HepG2 (cell line): ENCODE data around the gene PRKD2. TPM values are rescaled to one million over a fixed set of nuclear protein-coding genes. Genes with fewer than 3 reads are reported as not detected.

Experiments
- ATAC-seq: fragments of 200-7000 bp; cut with Tn5 transposase; 3 replicates; pipeline ENCODE4 v1.9.1; 2020; ENCODE audit warnings: mild to moderate bottlenecking, moderate library complexity
- BruUV-seq: library from RNA; stranded (reverse); fragments of 400-500 nt; replicated peaks from 2 replicates; lab custom pipeline; 2021; lab: Mats Ljungman, UMichigan
- CTCF ChIA-PET: fragments of 300-600 bp; formaldehyde crosslinking; extraction: SDS; loops from one replicate; lab custom pipeline; 2021; ENCODE audit warnings: low total read pairs, inconsistent platforms, low intra/inter-chr PET ratio; lab: Yijun Ruan, JAX
- POLR2A ChIA-PET: fragments of 350-600 bp; sonication (Branson Sonifier 250); formaldehyde crosslinking; loops from one replicate; lab custom pipeline; 2020; ENCODE audit warnings: antibody characterized with exemption, inconsistent platforms; lab: Yijun Ruan, JAX
- DNase-seq: peaks from one replicate; pipeline ENCODE4 v3.0.0-alpha.2; 2015; ENCODE audit warnings: low spot score
- FAIRE-seq: peaks from 3 replicates; lab custom pipeline; 2011; peaks lifted over from hg19 to GRCh38; lab: Jason Lieb, UNC
- H2AFZ ChIP-seq: one replicate; pipeline ENCODE4 v1.6.1; 2011; ENCODE audit warnings: low read length, inconsistent platforms
- H3K27ac ChIP-seq: fragments of 300-600 bp; 3 replicates; pipeline ENCODE4 v1.8.0; 2011; ENCODE audit warnings: mixed run types, mild to moderate bottlenecking, mixed read lengths, low read length, inconsistent platforms; ENCODE audit not compliant: insufficient read depth; ENCODE audit errors: extremely low read length
- H3K27me3 ChIP-seq, 2 experiments: fragments of 200-600 bp in 1 of 2; 2 replicates in 1 of 2; 3 replicates in 1 of 2; pipeline versions ENCODE4 v1.6.0 to v1.8.0; 2011; ENCODE audit warnings: low read length in 2 of 2, mild to moderate bottlenecking in 2 of 2, moderate library complexity in 2 of 2, inconsistent platforms in 1 of 2; ENCODE audit not compliant: insufficient read depth in 2 of 2, control insufficient read depth in 1 of 2
- H3K36me3 ChIP-seq, 2 experiments: fragments of 200-600 bp in 1 of 2; replicated peaks in 1 of 2; 2 replicates in 1 of 2; 3 replicates in 1 of 2; pipeline versions ENCODE4 v1.5.1 to v1.8.0; 2011; ENCODE audit warnings: low read length in 2 of 2, inconsistent platforms in 1 of 2; ENCODE audit not compliant: insufficient read depth in 2 of 2, control insufficient read depth in 1 of 2
- H3K4me1 ChIP-seq: 2 replicates; pipeline ENCODE4 v1.5.1; 2012; ENCODE audit warnings: low read length, inconsistent platforms; ENCODE audit not compliant: insufficient read depth
- H3K4me2 ChIP-seq: 2 replicates; pipeline ENCODE4 v1.6.0; 2011; ENCODE audit warnings: low read depth, low read length, inconsistent platforms
- H3K4me3 ChIP-seq, 3 experiments: fragments of 200-600 bp in 1 of 3; sonication (generic), shearing (Covaris generic) in 1 of 3; replicated peaks in 1 of 3; 2 replicates each; pipeline ENCODE4 v1.5.1; 2011 to 2016; ENCODE audit warnings: low read length in 3 of 3, inconsistent platforms in 2 of 3, low read depth in 2 of 3, mild to moderate bottlenecking in 2 of 3, control low read depth in 1 of 3, mixed read lengths in 1 of 3; ENCODE audit not compliant: insufficient read depth in 1 of 3
- H3K79me2 ChIP-seq: one replicate; pipeline ENCODE4 v1.6.1; 2011; ENCODE audit warnings: low read length, inconsistent platforms; ENCODE audit not compliant: insufficient read depth
- H3K9ac ChIP-seq: 2 replicates; pipeline ENCODE4 v1.6.0; 2011; ENCODE audit warnings: mild to moderate bottlenecking, low read depth, low read length, inconsistent platforms; ENCODE audit not compliant: insufficient read depth
- H3K9me3 ChIP-seq: 2 replicates; pipeline ENCODE4 v1.5.1; 2012; ENCODE audit warnings: mild to moderate bottlenecking, low read length
- H4K20me1 ChIP-seq: 2 replicates; pipeline ENCODE4 v1.6.0; 2011; ENCODE audit warnings: inconsistent platforms, mild to moderate bottlenecking, low read length, moderate library complexity; ENCODE audit not compliant: insufficient read depth
- ATF3 ChIP-seq: sonication (generic); formaldehyde crosslinking; IDR thresholded peaks from 2 replicates; pipeline ENCODE4 v1.4.0; 2020; ENCODE audit warnings: missing genetic modification reagents
- ERF ChIP-seq: IDR thresholded peaks from 2 replicates; pipeline ENCODE4 v1.6.1; 2018; ENCODE audit warnings: missing biosample characterization, missing genetic modification reagents
- HNF1B ChIP-seq: sonication (generic); formaldehyde crosslinking; IDR thresholded peaks from 2 replicates; pipeline ENCODE4 v1.5.1; 2020; ENCODE audit warnings: mild to moderate bottlenecking, moderate library complexity, missing genetic modification reagents
- HOXA3 ChIP-seq: sonication (generic); formaldehyde crosslinking; IDR thresholded peaks from 2 replicates; pipeline ENCODE4 v1.5.0; 2020; ENCODE audit warnings: missing genetic modification reagents
- KMT2A ChIP-seq: sonication (generic); formaldehyde crosslinking; IDR thresholded peaks from 2 replicates; pipeline ENCODE4 v1.4.0; 2020; ENCODE audit warnings: missing genetic modification reagents
- NFKBIZ ChIP-seq: IDR thresholded peaks from 2 replicates; pipeline ENCODE4 v1.6.1; 2018; ENCODE audit warnings: missing genetic modification reagents, missing compliant biosample characterization
- NFYB ChIP-seq: sonication (generic); formaldehyde crosslinking; IDR thresholded peaks from 2 replicates; pipeline ENCODE4 v1.4.0; 2020; ENCODE audit warnings: missing genetic modification reagents
- RAD21 ChIP-seq: fragments of 450-650 bp; formaldehyde crosslinking; IDR thresholded peaks from 2 replicates; pipeline ENCODE4 v1.5.0; 2020; ENCODE audit warnings: mild to moderate bottlenecking
- RXRB ChIP-seq: IDR thresholded peaks from 2 replicates; pipeline ENCODE4 v1.6.1; 2016; ENCODE audit warnings: borderline replicate concordance, missing genetic modification reagents, missing compliant biosample characterization
- SMAD3 ChIP-seq: sonication (generic); formaldehyde crosslinking; IDR thresholded peaks from 2 replicates; pipeline ENCODE4 v1.4.0; 2020; ENCODE audit warnings: missing genetic modification reagents
- STAT5B ChIP-seq: sonication (generic); formaldehyde crosslinking; IDR thresholded peaks from 2 replicates; pipeline ENCODE4 v1.4.0; 2020; ENCODE audit warnings: missing genetic modification reagents
- ZBTB26 ChIP-seq: IDR thresholded peaks from 2 replicates; pipeline ENCODE4 v1.6.1; 2016; ENCODE audit warnings: missing compliant biosample characterization, missing genetic modification reagents, borderline replicate concordance
- ZBTB7B ChIP-seq: sonication (generic); formaldehyde crosslinking; IDR thresholded peaks from 2 replicates; pipeline ENCODE4 v1.4.0; 2020; ENCODE audit warnings: missing genetic modification reagents
- ZFP36L1 ChIP-seq: sonication (generic); formaldehyde crosslinking; IDR thresholded peaks from 2 replicates; pipeline ENCODE4 v1.8.0; 2022; ENCODE audit warnings: mild to moderate bottlenecking, missing genetic modification reagents, moderate library complexity
- ZNF263 ChIP-seq: sonication (generic); formaldehyde crosslinking; IDR thresholded peaks from 2 replicates; pipeline ENCODE4 v1.4.0; 2020; ENCODE audit warnings: missing genetic modification reagents
- ZNF513 ChIP-seq: sonication (generic); formaldehyde crosslinking; conservative IDR thresholded peaks from 2 replicates; pipeline ENCODE4 v1.5.0; 2020; ENCODE audit warnings: missing genetic modification reagents
- ZNF576 ChIP-seq: sonication (generic); formaldehyde crosslinking; IDR thresholded peaks from 2 replicates; pipeline ENCODE4 v1.4.0; 2020; ENCODE audit warnings: mild to moderate bottlenecking, missing genetic modification reagents
- whole genome bisulfite sequencing: methylation state at CpG from one replicate; pipeline ENCODE4 v1.1.6; 2017; ENCODE audit warnings: low lambda C conversion rate; 5-methylcytosine and 5-hydroxymethylcytosine counted together
- in situ Hi-C: cut with HindIII; loops from 2 replicates; pipeline ENCODE4 v1.10.0; 2017; ENCODE audit warnings: low pct_unique_long_range_greater_than_20kb; ENCODE audit not compliant: extremely low pct_ligation_motif_present
- intact Hi-C: fragments of 100-400 bp; cut with micrococcal nuclease; formaldehyde crosslinking; loops from one replicate; pipeline ENCODE4 v1.10.0; 2022; ENCODE audit not compliant: unreplicated experiment
- polyA plus RNA-seq, 8 experiments: library from polyadenylated mRNA; depleted of rRNA in 3 of 8; stranded (reverse) in 7 of 8; unstranded in 1 of 8; fragments of >200 nt; fragmentation: Illumina TruSeq in 4 of 8; extraction: Trizol in 4 of 8; gene quantifications; 2 replicates each; pipeline versions ENCODE4 v1.2.1 to v1.2.3, GENCODE V29; 2011 to 2016; ENCODE audit warnings: low read depth in 4 of 8, missing spikeins in 1 of 8, mixed read lengths in 1 of 8; ENCODE audit not compliant: insufficient read depth in 1 of 8
- total RNA-seq, 5 experiments: library from RNA; depleted of rRNA; stranded (reverse); fragments of >200 nt; fragmentation: Illumina TruSeq; extraction: Trizol; gene quantifications; 2 replicates each; pipeline ENCODE4 v1.2.3, GENCODE V29; 2016; ENCODE audit warnings: low read depth in 1 of 5

The PRKD2 gene
- total and polyA plus RNA-seq, 2 of the 13 experiments (the other 11 are each of a cell fraction or from before 2014, with no cell fraction given) = 6.7 to 7.3 TPM

GRCh38 chr19:46661735-46662592 lies 55.0 kb downstream of the PRKD2 start:
- Histone ChIP-seq H3K79me2 (no peaks in the 10 kb centered on the region), H3K4me1 (peaks cover 42% of the 10 kb centered on the region), H3K36me3 (no peaks in the 10 kb centered on the region), H3K9ac (no peak overlapping the region), H3K4me3 (peak overlapping the region; percentile 17 to 64 (median 54); a peak in 4 of 6 replicates), H3K9me3 (no peaks in the 10 kb centered on the region), H4K20me1 (peaks cover 5% of the 10 kb centered on the region; the same call in 1 of the 2 replicates), H2AFZ (no peak overlapping the region), H3K4me2 (peak overlapping the region; percentile 86), H3K27ac (no peak overlapping the region), H3K27me3 (peaks cover 4 to 23% of the 10 kb centered on the region in 2 experiments; a peak in 3 of 5 replicates)
- in situ Hi-C loops = loop anchor here (10.0 kb wide), 1 partner anchor 47 kb away; no protein-coding TSS in a partner anchor
- no TSS peak for BruUV-seq
- intact Hi-C loops = loop anchor here (1.0 kb wide), 1 partner anchor 48 kb away; no protein-coding TSS in a partner anchor
- peak; percentile 72 for FAIRE-seq
- WGBS = 10% methylated on average over 19 of the region's 19 CpGs
- ATAC-seq = peak; percentile 78
- DNase-seq = peak; percentile 71
- ChIA-PET POLR2A (interaction anchor here (1.0 to 2.1 kb wide), 9 partner anchors 17 to 667 kb away, joined by 3 to 16 read pairs (median 6); partner anchors contain the start of genes CALM3 and CCDC61), CTCF (interaction anchor here (1.5 to 2.2 kb wide), 4 partner anchors 37 to 132 kb away, joined by 4 to 34 read pairs (median 18); partner anchors contain the start of gene PTGIR)
- 0 out of 2 replicates have a peak, but pooled peaks have one; percentile 36 for TF ChIP-seq ERF (CRISPR knock-in tag)
- TF ChIP-seq RXRB (CRISPR knock-in tag) = peak; percentile 27; the same call in 1 of the 2 replicates
- TF ChIP-seq ZNF263 (CRISPR knock-in tag) = peak; percentile 81
- TF ChIP-seq ZBTB26 (CRISPR knock-in tag) = no peak
- TF ChIP-seq HNF1B (CRISPR knock-in tag) = 0 out of 2 replicates have a peak, but pooled peaks have one; percentile 50
- peak; percentile 24; the same call in 1 of the 2 replicates for TF ChIP-seq HOXA3 (CRISPR knock-in tag)
- TF ChIP-seq ATF3 (CRISPR knock-in tag) = no peak
- no peak for TF ChIP-seq ZFP36L1 (CRISPR knock-in tag)
- TF ChIP-seq KMT2A (CRISPR knock-in tag) = no peak
- 0 out of 2 replicates have a peak, but pooled peaks have one; percentile 30 for TF ChIP-seq SMAD3 (CRISPR knock-in tag)
- TF ChIP-seq NFYB (CRISPR knock-in tag) = no peak
- TF ChIP-seq STAT5B (CRISPR knock-in tag) = no peak
- TF ChIP-seq RAD21 (CRISPR knock-in tag) = peak; percentile 94
- no peak for TF ChIP-seq NFKBIZ
- no peak for TF ChIP-seq ZBTB7B (CRISPR knock-in tag)
- no peak for TF ChIP-seq ZNF513 (CRISPR knock-in tag)
- TF ChIP-seq ZNF576 (CRISPR knock-in tag) = no peak
